Keratinocyte (primary cell): Measurements from ENCODE around the gene CDH15. TPM values are rescaled to one million over a fixed set of nuclear protein-coding genes. Genes with fewer than 3 reads are reported as not detected.
"Not testable (repeated sequence)": the region's sequence is repeated elsewhere in the genome, so short reads cannot be mapped to it uniquely, and the experiment has no call there.

Source experiments
- DNase-seq: peaks from one replicate; pipeline ENCODE4 v3.0.0-alpha.2; 2011; ENCODE audit warnings: low read depth, missing footprints, low spot score
- FAIRE-seq: peaks from 2 replicates; lab custom pipeline; 2011; peaks lifted over from hg19 to GRCh38; lab: Jason Lieb, UNC
- H2AFZ ChIP-seq: 2 replicates; pipeline ENCODE4 v1.6.0; 2012; ENCODE audit warnings: low read length, control low read depth, inconsistent platforms; ENCODE audit not compliant: control insufficient read depth
- H3K27ac ChIP-seq: 2 replicates; pipeline ENCODE4 v1.5.1; 2011; ENCODE audit warnings: low read length; ENCODE audit not compliant: control insufficient read depth, insufficient read depth
- H3K27me3 ChIP-seq: 3 replicates; pipeline ENCODE4 v1.6.0; 2011; ENCODE audit warnings: low read length; ENCODE audit not compliant: control insufficient read depth, insufficient read depth; ENCODE audit errors: extremely low read depth
- H3K36me3 ChIP-seq, 2 experiments: 2 replicates in 1 of 2; 3 replicates in 1 of 2; pipeline ENCODE4 v1.5.1; 2011; ENCODE audit warnings: low read length in 2 of 2, mild to moderate bottlenecking in 1 of 2; ENCODE audit not compliant: control insufficient read depth in 2 of 2, insufficient read depth in 2 of 2; ENCODE audit errors: extremely low read depth in 1 of 2
- H3K4me1 ChIP-seq: 3 replicates; pipeline ENCODE4 v1.5.1; 2011; ENCODE audit warnings: low read length; ENCODE audit not compliant: control insufficient read depth, insufficient read depth; ENCODE audit errors: extremely low read depth
- H3K4me2 ChIP-seq: 3 replicates; pipeline ENCODE4 v1.6.0; 2011; ENCODE audit warnings: low read depth, low read length; ENCODE audit not compliant: control insufficient read depth, insufficient read depth; ENCODE audit errors: extremely low read depth
- H3K4me3 ChIP-seq, 3 experiments: fragments of 200-600 bp in 1 of 3; sonication (generic) in 1 of 3; 2 replicates in 2 of 3; 3 replicates in 1 of 3; pipeline ENCODE4 v1.5.1; 2011 to 2016; ENCODE audit warnings: low read length in 3 of 3, mild to moderate bottlenecking in 3 of 3, control low read depth in 2 of 3, inconsistent platforms in 1 of 3, low read depth in 1 of 3, mixed read lengths in 1 of 3, mixed run types in 1 of 3, moderate library complexity in 1 of 3; ENCODE audit not compliant: control insufficient read depth in 2 of 3, insufficient read depth in 2 of 3; ENCODE audit errors: extremely low read depth in 1 of 3
- H3K79me2 ChIP-seq: 2 replicates; pipeline ENCODE4 v1.6.0; 2012; ENCODE audit warnings: low read length; ENCODE audit not compliant: control insufficient read depth, insufficient read depth
- H3K9ac ChIP-seq: 3 replicates; pipeline ENCODE4 v1.6.0; 2011; ENCODE audit warnings: low read length; ENCODE audit not compliant: control insufficient read depth, insufficient read depth; ENCODE audit errors: extremely low read depth
- H3K9me1 ChIP-seq: 3 replicates; pipeline ENCODE4 v1.6.0; 2011; ENCODE audit warnings: low read length; ENCODE audit not compliant: control insufficient read depth, insufficient read depth; ENCODE audit errors: extremely low read depth
- H3K9me3 ChIP-seq: 2 replicates; pipeline ENCODE4 v1.5.1; 2012; ENCODE audit warnings: low read depth, low read length; ENCODE audit not compliant: control insufficient read depth
- H4K20me1 ChIP-seq: 3 replicates; pipeline ENCODE4 v1.6.0; 2011; ENCODE audit warnings: low read length; ENCODE audit not compliant: control insufficient read depth, insufficient read depth; ENCODE audit errors: extremely low read depth
- EZH2 ChIP-seq: IDR thresholded peaks from one replicate; pipeline ENCODE4 v1.6.1; 2012; ENCODE audit warnings: inconsistent platforms, mild to moderate bottlenecking, low read length, moderate library complexity
- dilution Hi-C: fragments of 300-500 bp; cut with MboI; formaldehyde crosslinking; loops from one replicate; pipeline ENCODE4 v1.7.0; 2020; ENCODE audit warnings: low sequenced_read_pairs; ENCODE audit not compliant: extremely low pct_ligation_motif_present
- polyA plus RNA-seq, 5 experiments: library from polyadenylated mRNA; depleted of rRNA in 3 of 5; stranded (reverse) in 3 of 5; stranded (forward) in 1 of 5; unstranded in 1 of 5; fragments of >200 nt; gene quantifications; 1 replicate in 1 of 5; 2 replicates in 3 of 5; 3 replicates in 1 of 5; pipeline versions ENCODE4 v1.2.1 to v1.2.3, GENCODE V29; 2011 to 2012; ENCODE audit warnings: missing spikeins in 2 of 5, low read depth in 1 of 5, low replicate concordance in 1 of 5
- TF ChIP-seq, protein P1 (sequence below), 3 experiments: IDR thresholded peaks in 1 of 3; conservative IDR thresholded peaks in 1 of 3; optimal IDR thresholded peaks in 1 of 3; 2 replicates in 2 of 3; 3 replicates in 1 of 3; pipeline versions ENCODE3 to v1.5.1; 2011; ENCODE audit warnings: low read length in 3 of 3, mild to moderate bottlenecking in 3 of 3, moderate library complexity in 2 of 3, control low read depth in 1 of 3, inconsistent platforms in 1 of 3; ENCODE audit not compliant: insufficient read depth in 2 of 3; ENCODE audit errors: extremely low read depth in 1 of 3

The CDH15 gene
- polyA plus RNA-seq, 1 donor (not counting 4 experiments of a cell fraction or from before 2014, with no cell fraction given), result not detected

DNA sequence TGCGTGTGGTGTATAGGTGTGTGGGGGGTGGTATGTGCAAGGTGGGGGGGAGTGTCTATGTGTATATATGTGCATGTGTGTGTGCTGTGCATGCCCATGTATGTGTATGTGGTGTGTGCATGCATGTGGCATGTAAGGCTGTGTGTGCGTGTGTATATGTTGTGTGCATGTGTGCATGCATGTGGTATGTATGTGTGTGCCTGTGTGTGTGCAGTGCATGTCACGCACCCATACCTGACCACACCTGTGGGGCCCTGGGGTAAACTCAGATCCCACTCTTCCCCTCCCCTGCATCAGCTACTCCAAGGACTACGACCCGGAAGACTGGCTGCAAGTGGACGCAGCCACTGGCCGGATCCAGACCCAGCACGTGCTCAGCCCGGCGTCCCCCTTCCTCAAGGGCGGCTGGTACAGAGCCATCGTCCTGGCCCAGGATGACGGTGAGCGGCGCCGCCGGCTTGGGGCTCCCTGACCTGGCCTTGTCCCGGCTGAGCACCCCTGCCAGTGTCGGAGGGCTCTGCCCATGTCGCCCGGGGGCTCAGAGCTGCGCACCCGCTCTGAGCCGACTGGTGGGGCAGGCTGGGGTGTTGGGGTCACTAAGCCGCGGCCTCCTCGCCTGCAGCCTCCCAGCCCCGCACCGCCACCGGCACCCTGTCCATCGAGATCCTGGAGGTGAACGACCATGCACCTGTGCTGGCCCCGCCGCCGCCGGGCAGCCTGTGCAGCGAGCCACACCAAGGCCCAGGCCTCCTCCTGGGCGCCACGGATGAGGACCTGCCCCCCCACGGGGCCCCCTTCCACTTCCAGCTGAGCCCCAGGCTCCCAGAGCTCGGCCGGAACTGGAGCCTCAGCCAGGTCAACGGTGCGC, 19.7 kb downstream of the CDH15 start:
- peaks cover 9% of the 10 kb centered on the region for H3K27me3 ChIP-seq
- H3K79me2 ChIP-seq, result no peaks in the 10 kb centered on the region
- no peak overlapping the region for H3K4me3 ChIP-seq
- DNase-seq (no peak), FAIRE-seq (no peak)
- peaks cover 4% of the 10 kb centered on the region for H4K20me1 ChIP-seq
- no peak overlapping the region for H3K27ac ChIP-seq
- no peak overlapping the region for H3K9ac ChIP-seq
- TF ChIP-seq, protein P1, sequence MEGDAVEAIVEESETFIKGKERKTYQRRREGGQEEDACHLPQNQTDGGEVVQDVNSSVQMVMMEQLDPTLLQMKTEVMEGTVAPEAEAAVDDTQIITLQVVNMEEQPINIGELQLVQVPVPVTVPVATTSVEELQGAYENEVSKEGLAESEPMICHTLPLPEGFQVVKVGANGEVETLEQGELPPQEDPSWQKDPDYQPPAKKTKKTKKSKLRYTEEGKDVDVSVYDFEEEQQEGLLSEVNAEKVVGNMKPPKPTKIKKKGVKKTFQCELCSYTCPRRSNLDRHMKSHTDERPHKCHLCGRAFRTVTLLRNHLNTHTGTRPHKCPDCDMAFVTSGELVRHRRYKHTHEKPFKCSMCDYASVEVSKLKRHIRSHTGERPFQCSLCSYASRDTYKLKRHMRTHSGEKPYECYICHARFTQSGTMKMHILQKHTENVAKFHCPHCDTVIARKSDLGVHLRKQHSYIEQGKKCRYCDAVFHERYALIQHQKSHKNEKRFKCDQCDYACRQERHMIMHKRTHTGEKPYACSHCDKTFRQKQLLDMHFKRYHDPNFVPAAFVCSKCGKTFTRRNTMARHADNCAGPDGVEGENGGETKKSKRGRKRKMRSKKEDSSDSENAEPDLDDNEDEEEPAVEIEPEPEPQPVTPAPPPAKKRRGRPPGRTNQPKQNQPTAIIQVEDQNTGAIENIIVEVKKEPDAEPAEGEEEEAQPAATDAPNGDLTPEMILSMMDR (optimal IDR thresholded peaks at IDR 0.05 in 1 of 3, IDR thresholded peaks at IDR 0.05 in 1 of 3, conservative IDR thresholded peaks at IDR 0.05 in 1 of 3; ENCODE audit: extremely low read depth in 1 of 3, insufficient read depth in 2 of 3, low read length in 3 of 3), result no peak
- TF ChIP-seq EZH2, result no peak
- no peaks in the 10 kb centered on the region for H3K9me3 ChIP-seq
- no peaks in the 10 kb centered on the region for H3K4me1 ChIP-seq
- no peak overlapping the region for H2AFZ ChIP-seq
- H3K4me2 ChIP-seq, result no peak overlapping the region
- no peaks in the 10 kb centered on the region for H3K36me3 ChIP-seq
- dilution Hi-C loops, result no loop called here
- H3K9me1 ChIP-seq, result no peaks in the 10 kb centered on the region

DNA sequence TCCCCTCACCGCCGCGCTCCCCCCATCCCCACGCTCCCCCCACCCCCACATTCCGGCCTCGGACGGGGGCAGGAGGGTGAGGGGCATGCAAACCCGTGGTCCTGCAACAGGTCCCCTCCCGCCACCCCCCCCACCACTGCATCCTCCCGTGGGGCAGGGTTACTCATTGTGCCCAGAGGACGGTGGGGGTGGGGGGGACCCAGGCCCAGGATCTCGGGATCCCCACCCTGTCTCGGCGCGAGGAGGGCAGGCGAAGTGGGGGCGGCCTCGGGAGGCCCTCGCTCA, 20.3 kb downstream of the CDH15 start:
- H3K27ac ChIP-seq, result no peak overlapping the region
- no peak for FAIRE-seq

GRCh38 chr16:89192186-89192955, 20.8 kb downstream of the CDH15 start:
- H3K9me3 ChIP-seq, H4K20me1 ChIP-seq, H3K27me3 ChIP-seq, H3K36me3 ChIP-seq, H3K79me2 ChIP-seq, H3K9me1 ChIP-seq, H3K4me1 ChIP-seq, FAIRE-seq, dilution Hi-C loops, H3K27ac ChIP-seq: not testable (repeated sequence)
- Histone ChIP-seq H3K4me2 (peak overlapping the region; percentile 69), H3K4me3 (peak overlapping the region in 2 of 3 experiments; percentile 19 to 46), H2AFZ (peak overlapping the region; percentile 53), H3K9ac (peak overlapping the region; percentile 28)
- DNase-seq, result peak; percentile 41

More for the DNA sequence above, 20.3 kb downstream of the CDH15 start:
- peak overlapping the region; percentile 53 for H2AFZ ChIP-seq
- DNase-seq, result no peak
- TF ChIP-seq EZH2, result no peak
- H3K9ac ChIP-seq, result peak overlapping the region; percentile 28
- no peaks in the 10 kb centered on the region for H3K9me1 ChIP-seq
- dilution Hi-C loops, result no loop called here
- no peaks in the 10 kb centered on the region for H3K36me3 ChIP-seq
- no peaks in the 10 kb centered on the region for H3K79me2 ChIP-seq
- peaks cover 9% of the 10 kb centered on the region for H3K27me3 ChIP-seq
- no peak overlapping the region for H3K4me2 ChIP-seq
- H3K4me1 ChIP-seq, result no peaks in the 10 kb centered on the region
- H4K20me1 ChIP-seq, result peaks cover 4% of the 10 kb centered on the region
- no peaks in the 10 kb centered on the region for H3K9me3 ChIP-seq
- peak overlapping the region in 1 of 3 experiments; percentile 46 for H3K4me3 ChIP-seq
